ENCODE measurements around the gene MMP25. TPM values are rescaled to one million over a fixed set of nuclear protein-coding genes. Genes with fewer than 3 reads are reported as not detected.
A peak's percentile ranks its signal among the peaks of the same experiment; 100 is the strongest.

MMP25 gene
- total RNA-seq, 1 experiment from 2014 or later: 0.67 TPM

GRCh38 chr16:3003582-3004270 is 42.6 kb upstream of the MMP25 start:
- H3K27me3 ChIP-seq (ENCODE audit: control insufficient read depth, insufficient read depth, low read length): no peaks in the 10 kb centered on the region
- ATAC-seq (peak; percentile 97), DNase-seq (ENCODE audit: low read depth, low spot score) (peak; percentile 98)
- TF ChIP-seq TCF7L2 (IDR thresholded peaks at IDR 0.05; ENCODE audit: low read depth, low read length): no peak
- 0 out of 2 replicates have a peak, but pooled peaks have one; percentile 33 for TF ChIP-seq SIN3A (IDR thresholded peaks at IDR 0.05; ENCODE audit: borderline replicate concordance, insufficient read depth, low read depth, low read length)
- TF ChIP-seq POLR2AphosphoS5 (IDR thresholded peaks at IDR 0.05; ENCODE audit: low read depth, low read length): peak; percentile 51; the same call in 1 of the 2 replicates
- TF ChIP-seq, protein P1, sequence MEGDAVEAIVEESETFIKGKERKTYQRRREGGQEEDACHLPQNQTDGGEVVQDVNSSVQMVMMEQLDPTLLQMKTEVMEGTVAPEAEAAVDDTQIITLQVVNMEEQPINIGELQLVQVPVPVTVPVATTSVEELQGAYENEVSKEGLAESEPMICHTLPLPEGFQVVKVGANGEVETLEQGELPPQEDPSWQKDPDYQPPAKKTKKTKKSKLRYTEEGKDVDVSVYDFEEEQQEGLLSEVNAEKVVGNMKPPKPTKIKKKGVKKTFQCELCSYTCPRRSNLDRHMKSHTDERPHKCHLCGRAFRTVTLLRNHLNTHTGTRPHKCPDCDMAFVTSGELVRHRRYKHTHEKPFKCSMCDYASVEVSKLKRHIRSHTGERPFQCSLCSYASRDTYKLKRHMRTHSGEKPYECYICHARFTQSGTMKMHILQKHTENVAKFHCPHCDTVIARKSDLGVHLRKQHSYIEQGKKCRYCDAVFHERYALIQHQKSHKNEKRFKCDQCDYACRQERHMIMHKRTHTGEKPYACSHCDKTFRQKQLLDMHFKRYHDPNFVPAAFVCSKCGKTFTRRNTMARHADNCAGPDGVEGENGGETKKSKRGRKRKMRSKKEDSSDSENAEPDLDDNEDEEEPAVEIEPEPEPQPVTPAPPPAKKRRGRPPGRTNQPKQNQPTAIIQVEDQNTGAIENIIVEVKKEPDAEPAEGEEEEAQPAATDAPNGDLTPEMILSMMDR (IDR thresholded peaks at IDR 0.05): peak; percentile 92
- TF ChIP-seq, protein P2, sequence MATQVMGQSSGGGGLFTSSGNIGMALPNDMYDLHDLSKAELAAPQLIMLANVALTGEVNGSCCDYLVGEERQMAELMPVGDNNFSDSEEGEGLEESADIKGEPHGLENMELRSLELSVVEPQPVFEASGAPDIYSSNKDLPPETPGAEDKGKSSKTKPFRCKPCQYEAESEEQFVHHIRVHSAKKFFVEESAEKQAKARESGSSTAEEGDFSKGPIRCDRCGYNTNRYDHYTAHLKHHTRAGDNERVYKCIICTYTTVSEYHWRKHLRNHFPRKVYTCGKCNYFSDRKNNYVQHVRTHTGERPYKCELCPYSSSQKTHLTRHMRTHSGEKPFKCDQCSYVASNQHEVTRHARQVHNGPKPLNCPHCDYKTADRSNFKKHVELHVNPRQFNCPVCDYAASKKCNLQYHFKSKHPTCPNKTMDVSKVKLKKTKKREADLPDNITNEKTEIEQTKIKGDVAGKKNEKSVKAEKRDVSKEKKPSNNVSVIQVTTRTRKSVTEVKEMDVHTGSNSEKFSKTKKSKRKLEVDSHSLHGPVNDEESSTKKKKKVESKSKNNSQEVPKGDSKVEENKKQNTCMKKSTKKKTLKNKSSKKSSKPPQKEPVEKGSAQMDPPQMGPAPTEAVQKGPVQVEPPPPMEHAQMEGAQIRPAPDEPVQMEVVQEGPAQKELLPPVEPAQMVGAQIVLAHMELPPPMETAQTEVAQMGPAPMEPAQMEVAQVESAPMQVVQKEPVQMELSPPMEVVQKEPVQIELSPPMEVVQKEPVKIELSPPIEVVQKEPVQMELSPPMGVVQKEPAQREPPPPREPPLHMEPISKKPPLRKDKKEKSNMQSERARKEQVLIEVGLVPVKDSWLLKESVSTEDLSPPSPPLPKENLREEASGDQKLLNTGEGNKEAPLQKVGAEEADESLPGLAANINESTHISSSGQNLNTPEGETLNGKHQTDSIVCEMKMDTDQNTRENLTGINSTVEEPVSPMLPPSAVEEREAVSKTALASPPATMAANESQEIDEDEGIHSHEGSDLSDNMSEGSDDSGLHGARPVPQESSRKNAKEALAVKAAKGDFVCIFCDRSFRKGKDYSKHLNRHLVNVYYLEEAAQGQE (IDR thresholded peaks at IDR 0.05; ENCODE audit: insufficient read depth in 1 of 2, low read depth in 2 of 2, low read length in 1 of 2): peak in 1 of 2 experiments; percentile 7; a peak in 1 of 4 replicates
- H3K4me1 ChIP-seq (ENCODE audit: control insufficient read depth, insufficient read depth, low read length): peaks cover 25% of the 10 kb centered on the region
- H3K4me3 ChIP-seq (ENCODE audit: low read depth in 2 of 2, low read length in 2 of 2): peak overlapping the region; percentile 36 to 37
- POLR2A ChIA-PET: no interaction called here
- H3K9me3 ChIP-seq (ENCODE audit: control insufficient read depth, insufficient read depth, low read depth, low read length): no peaks in the 10 kb centered on the region
- in situ Hi-C loops (cut with HindIII; ENCODE audit: low pct_unique_long_range_greater_than_20kb, low sequenced_read_pairs): no loop called here
- BruUV-seq (replicated peaks): no TSS peak
- H3K27ac ChIP-seq (ENCODE audit: low read length): peak overlapping the region; percentile 69
- CTCF ChIA-PET: interaction anchor here (0.7 to 1.2 kb wide), 4 partner anchors 16 to 27 kb away, joined by 3 to 11 read pairs (median 4); partner anchors contain the start of gene TNFRSF12A
- intact Hi-C loops (cut with micrococcal nuclease; ENCODE audit: unreplicated experiment): no loop called here
- no peaks in the 10 kb centered on the region for H3K36me3 ChIP-seq (ENCODE audit: control insufficient read depth, insufficient read depth, low read length)

DNA sequence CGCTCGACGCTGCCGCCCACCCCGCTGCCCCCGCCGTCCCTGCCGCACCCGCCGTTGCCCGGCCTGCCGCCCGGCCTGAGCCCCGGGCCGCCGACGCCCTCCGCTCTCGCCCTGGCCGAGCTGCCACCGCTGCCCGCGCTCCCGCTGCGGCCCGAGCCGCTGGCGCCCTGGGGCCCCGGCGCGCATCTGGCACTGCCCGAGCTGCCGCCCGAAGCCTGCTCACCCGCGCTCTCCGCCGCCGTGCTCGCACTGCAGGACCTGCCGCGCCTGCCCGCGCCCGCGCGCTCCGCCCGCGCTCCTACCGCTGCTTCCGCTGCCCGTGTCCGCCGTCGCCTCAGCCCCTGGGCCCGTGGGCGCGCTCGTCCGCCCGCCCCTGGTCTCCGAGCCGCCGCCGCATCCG is 42.0 kb upstream of the MMP25 start:
- in situ Hi-C loops (cut with HindIII; ENCODE audit: low pct_unique_long_range_greater_than_20kb, low sequenced_read_pairs) (no loop called here), intact Hi-C loops (cut with micrococcal nuclease; ENCODE audit: unreplicated experiment) (no loop called here)
- no peaks in the 10 kb centered on the region for H3K27me3 ChIP-seq (ENCODE audit: control insufficient read depth, insufficient read depth, low read length)
- no peaks in the 10 kb centered on the region for H3K9me3 ChIP-seq (ENCODE audit: control insufficient read depth, insufficient read depth, low read depth, low read length)
- ChIA-PET POLR2A (interaction anchor here (0.6 kb wide), 2 partner anchors 20 to 29 kb away, joined by 3 to 4 read pairs; no protein-coding TSS in a partner anchor), CTCF (interaction anchor here (0.7 to 1.2 kb wide), 4 partner anchors 16 to 27 kb away, joined by 3 to 11 read pairs (median 4); partner anchors contain the start of gene TNFRSF12A)
- no peak for DNase-seq (ENCODE audit: low read depth, low spot score)
- TF ChIP-seq TCF7L2 (IDR thresholded peaks at IDR 0.05; ENCODE audit: low read depth, low read length) (no peak), SIN3A (IDR thresholded peaks at IDR 0.05; ENCODE audit: borderline replicate concordance, insufficient read depth, low read depth, low read length) (no peak), POLR2AphosphoS5 (IDR thresholded peaks at IDR 0.05; ENCODE audit: low read depth, low read length) (no peak)
- TF ChIP-seq, protein P1 (IDR thresholded peaks at IDR 0.05): no peak
- TF ChIP-seq, protein P2 (IDR thresholded peaks at IDR 0.05; ENCODE audit: insufficient read depth in 1 of 2, low read depth in 2 of 2, low read length in 1 of 2): no peak
- BruUV-seq (replicated peaks): no TSS peak
- H3K4me1 ChIP-seq (ENCODE audit: control insufficient read depth, insufficient read depth, low read length): peaks cover 25% of the 10 kb centered on the region
- H3K36me3 ChIP-seq (ENCODE audit: control insufficient read depth, insufficient read depth, low read length): no peaks in the 10 kb centered on the region
- ATAC-seq: peak; percentile 60
- no peak overlapping the region for H3K27ac ChIP-seq (ENCODE audit: low read length)
- peak overlapping the region in 1 of 2 experiments; percentile 18; a peak in 3 of 4 replicates for H3K4me3 ChIP-seq (ENCODE audit: low read depth in 2 of 2, low read length in 2 of 2)

Data from Panc1 (cell line).